Stimulated activated effector memory CD8-positive, alpha-beta T cell treated with anti-CD3 and anti-CD28 coated beads, Interleukin-12 subunit alpha, Interleukin-12 subunit beta, amount 100 ng/mL, for 72 hours (primary cell): ENCODE data around the gene KCNA4.
"Not testable (repeated sequence)": the region's sequence is repeated elsewhere in the genome, so short reads cannot be mapped to it uniquely, and the experiment has no call there.

Experiments
- ATAC-seq: fragments of 150-1000 bp; cut with Tn5 transposase; 2 replicates; pipeline ENCODE4 v1.10.0; 2021
- DNase-seq, 2 donors: peaks; one replicate each; pipeline ENCODE4 v3.0.0; 2021 to 2022; ENCODE audit warnings: low spot score in 2 of 2
- H3K27ac Mint-ChIP-seq: one replicate; pipeline ENCODE4 v1.8.0; 2022; ENCODE audit warnings: mild to moderate bottlenecking, mixed read lengths
- H3K36me3 Mint-ChIP-seq: one replicate; pipeline ENCODE4 v1.8.0; 2022; ENCODE audit warnings: mild to moderate bottlenecking, mixed read lengths
- H3K4me1 Mint-ChIP-seq: one replicate; pipeline ENCODE4 v1.8.0; 2022; ENCODE audit warnings: mixed read lengths
- H3K4me3 Mint-ChIP-seq: one replicate; pipeline ENCODE4 v1.8.0; 2022; ENCODE audit warnings: mild to moderate bottlenecking, mixed read lengths
- H3K9me3 Mint-ChIP-seq: one replicate; pipeline ENCODE4 v1.8.0; 2022; ENCODE audit warnings: mixed read lengths

Gene KCNA4

GRCh38 chr11:30015725-30016412 is 961 bp downstream of the KCNA4 start:
- DNase-seq (no peak), ATAC-seq (no peak)
- Mint-ChIP-seq H3K4me1 (no peaks in the 10 kb centered on the region), H3K4me3 (no peak overlapping the region), H3K27ac (no peak overlapping the region), H3K36me3 (no peaks in the 10 kb centered on the region), H3K9me3 (peaks cover 2% of the 10 kb centered on the region)

GRCh38 chr11:30012346-30012745 is 4.5 kb downstream of the KCNA4 start:
- no peaks in the 10 kb centered on the region for H3K4me1 Mint-ChIP-seq
- no peak overlapping the region for H3K27ac Mint-ChIP-seq
- H3K9me3 Mint-ChIP-seq, result peaks cover 2% of the 10 kb centered on the region
- no peaks in the 10 kb centered on the region for H3K36me3 Mint-ChIP-seq
- DNase-seq, result no peak
- ATAC-seq, result peak; percentile 8
- no peak overlapping the region for H3K4me3 Mint-ChIP-seq

- H3K4me1 Mint-ChIP-seq, result no peaks in the 10 kb centered on the region
- DNase-seq (no peak), ATAC-seq (no peak)
- no peak overlapping the region for H3K27ac Mint-ChIP-seq
- H3K9me3 Mint-ChIP-seq, result peaks cover 2% of the 10 kb centered on the region
- no peaks in the 10 kb centered on the region for H3K36me3 Mint-ChIP-seq
- H3K4me3 Mint-ChIP-seq, result no peak overlapping the region
Measured at GRCh38 chr11:30009060-30009459, 7.8 kb downstream of the KCNA4 start.

GRCh38 chr11:30006876-30007275 is 10.0 kb downstream of the KCNA4 start:
- H3K4me1 Mint-ChIP-seq, result no peaks in the 10 kb centered on the region
- no peak for DNase-seq
- H3K9me3 Mint-ChIP-seq, result peaks cover 2% of the 10 kb centered on the region
- H3K36me3 Mint-ChIP-seq, result no peaks in the 10 kb centered on the region
- no peak overlapping the region for H3K4me3 Mint-ChIP-seq
- no peak overlapping the region for H3K27ac Mint-ChIP-seq
- no peak for ATAC-seq

GRCh38 chr11:30002157-30002785 is 14.6 kb downstream of the KCNA4 start:
- no peak for ATAC-seq
- no peak for DNase-seq
- no peaks in the 10 kb centered on the region for H3K36me3 Mint-ChIP-seq
- H3K27ac Mint-ChIP-seq, result no peak overlapping the region
- no peaks in the 10 kb centered on the region for H3K4me1 Mint-ChIP-seq
- H3K9me3 Mint-ChIP-seq, result no peaks in the 10 kb centered on the region
- H3K4me3 Mint-ChIP-seq, result no peak overlapping the region

GRCh38 chr11:30000986-30001750 is 15.7 kb downstream of the KCNA4 start:
- H3K4me3 Mint-ChIP-seq, result no peak overlapping the region
- H3K4me1 Mint-ChIP-seq, result no peaks in the 10 kb centered on the region
- ATAC-seq (no peak), DNase-seq (no peak)
- no peaks in the 10 kb centered on the region for H3K9me3 Mint-ChIP-seq
- no peak overlapping the region for H3K27ac Mint-ChIP-seq
- H3K36me3 Mint-ChIP-seq, result no peaks in the 10 kb centered on the region

GRCh38 chr11:29996016-29996415 is 20.8 kb downstream of the KCNA4 start:
- no peaks in the 10 kb centered on the region for H3K4me1 Mint-ChIP-seq
- no peak overlapping the region for H3K27ac Mint-ChIP-seq
- DNase-seq (no peak), ATAC-seq (no peak)
- no peaks in the 10 kb centered on the region for H3K36me3 Mint-ChIP-seq
- H3K9me3 Mint-ChIP-seq, result peaks cover 4% of the 10 kb centered on the region
- H3K4me3 Mint-ChIP-seq, result no peak overlapping the region

- Mint-ChIP-seq H3K36me3 (no peaks in the 10 kb centered on the region), H3K4me1 (no peaks in the 10 kb centered on the region), H3K9me3 (no peaks in the 10 kb centered on the region), H3K4me3 (no peak overlapping the region), H3K27ac (no peak overlapping the region)
- ATAC-seq (no peak), DNase-seq (no peak)
Measured at GRCh38 chr11:29989174-29989970, 27.5 kb downstream of the KCNA4 start.

GRCh38 chr11:29985248-29985647 is 31.6 kb downstream of the KCNA4 start:
- no peak for DNase-seq
- Mint-ChIP-seq H3K27ac (no peak overlapping the region), H3K36me3 (no peaks in the 10 kb centered on the region), H3K4me3 (no peak overlapping the region), H3K9me3 (no peaks in the 10 kb centered on the region), H3K4me1 (no peaks in the 10 kb centered on the region)
- ATAC-seq, result no peak

GRCh38 chr11:29984544-29984943 is 32.3 kb downstream of the KCNA4 start:
- ATAC-seq (no peak), DNase-seq (no peak)
- Mint-ChIP-seq H3K9me3 (no peaks in the 10 kb centered on the region), H3K36me3 (no peaks in the 10 kb centered on the region), H3K4me3 (no peak overlapping the region), H3K4me1 (no peaks in the 10 kb centered on the region), H3K27ac (no peak overlapping the region)

GRCh38 chr11:29978549-29978948 is 38.3 kb downstream of the KCNA4 start:
- Mint-ChIP-seq H3K4me3 (no peak overlapping the region), H3K27ac (no peak overlapping the region), H3K9me3 (peaks cover 26% of the 10 kb centered on the region), H3K36me3 (no peaks in the 10 kb centered on the region), H3K4me1 (no peaks in the 10 kb centered on the region)
- DNase-seq, result no peak
- no peak for ATAC-seq

GRCh38 chr11:29975580-29975979 is 41.2 kb downstream of the KCNA4 start:
- ATAC-seq, H3K4me3 Mint-ChIP-seq, H3K4me1 Mint-ChIP-seq, H3K27ac Mint-ChIP-seq, DNase-seq, H3K36me3 Mint-ChIP-seq: not testable (repeated sequence)
- peaks cover 31% of the 10 kb centered on the region for H3K9me3 Mint-ChIP-seq

- ATAC-seq (no peak), DNase-seq (no peak)
- H3K36me3 Mint-ChIP-seq, result no peaks in the 10 kb centered on the region
- no peak overlapping the region for H3K4me3 Mint-ChIP-seq
- H3K27ac Mint-ChIP-seq, result no peak overlapping the region
- no peaks in the 10 kb centered on the region for H3K4me1 Mint-ChIP-seq
- no peaks in the 10 kb centered on the region for H3K9me3 Mint-ChIP-seq
Measured at GRCh38 chr11:29963796-29964195, 53.0 kb downstream of the KCNA4 start.

- H3K9me3 Mint-ChIP-seq, result peaks cover under 1% of the 10 kb centered on the region
- no peak for DNase-seq
- no peak for ATAC-seq
- no peak overlapping the region for H3K27ac Mint-ChIP-seq
- no peak overlapping the region for H3K4me3 Mint-ChIP-seq
- no peaks in the 10 kb centered on the region for H3K36me3 Mint-ChIP-seq
- no peaks in the 10 kb centered on the region for H3K4me1 Mint-ChIP-seq
Measured at GRCh38 chr11:29963036-29963435, 53.8 kb downstream of the KCNA4 start.

- Mint-ChIP-seq H3K27ac (no peak overlapping the region), H3K36me3 (no peaks in the 10 kb centered on the region), H3K4me3 (no peak overlapping the region), H3K9me3 (peaks cover 2% of the 10 kb centered on the region), H3K4me1 (no peaks in the 10 kb centered on the region)
- ATAC-seq (no peak), DNase-seq (no peak)
Measured at GRCh38 chr11:29962243-29962642, 54.6 kb downstream of the KCNA4 start.
